Dedifferentiated amniotic fluid mesenchymal stem cell (primary cell): ENCODE results near the gene OMP.

ENCODE experiments used
- DNase-seq: peaks from one replicate; pipeline ENCODE4 v3.0.0-alpha.2; 2016; ENCODE audit errors: extremely low spot score

OMP gene

GRCh38 chr11:77069336-77069968, 33.2 kb upstream of the OMP start:
- no peak for DNase-seq

GRCh38 chr11:77069969-77070582, 32.6 kb upstream of the OMP start:
- no peak for DNase-seq

GRCh38 chr11:77071077-77071476, 31.6 kb upstream of the OMP start:
- DNase-seq = no peak

- DNase-seq = no peak
Observed at GRCh38 chr11:77071671-77072605, 30.7 kb upstream of the OMP start.

- DNase-seq = no peak
Observed at GRCh38 chr11:77072851-77073327, 29.8 kb upstream of the OMP start.

GRCh38 chr11:77073328-77074001, 29.2 kb upstream of the OMP start:
- DNase-seq = peak; percentile 95

GRCh38 chr11:77074205-77074604, 28.4 kb upstream of the OMP start:
- DNase-seq = no peak

- no peak for DNase-seq
Observed at GRCh38 chr11:77074626-77075221, 27.9 kb upstream of the OMP start.

GRCh38 chr11:77075425-77075905, 27.2 kb upstream of the OMP start:
- no peak for DNase-seq

GRCh38 chr11:77079666-77080065, 23.0 kb upstream of the OMP start:
- DNase-seq = no peak

- DNase-seq = no peak
Observed at GRCh38 chr11:77080643-77081210, 21.9 kb upstream of the OMP start.

- DNase-seq = no peak
Observed at GRCh38 chr11:77081381-77081851, 21.2 kb upstream of the OMP start.

GRCh38 chr11:77081976-77082836, 20.4 kb upstream of the OMP start:
- no peak for DNase-seq

GRCh38 chr11:77082838-77083565, 19.6 kb upstream of the OMP start:
- DNase-seq = no peak

- no peak for DNase-seq
Observed at GRCh38 chr11:77083566-77084245, 18.9 kb upstream of the OMP start.

GRCh38 chr11:77084581-77085191, 18.0 kb upstream of the OMP start:
- DNase-seq = no peak

- DNase-seq = no peak
Observed at GRCh38 chr11:77085652-77086051, 17.0 kb upstream of the OMP start.
